Type B pancreatic cell (in vitro differentiated cells): ENCODE results near the gene TGM4. TPM values are rescaled to one million over a fixed set of nuclear protein-coding genes. Genes with fewer than 3 reads are reported as not detected.
A peak's percentile ranks its signal among the peaks of the same experiment; 100 is the strongest.
"Not testable (repeated sequence)": the region's sequence is repeated elsewhere in the genome, so short reads cannot be mapped to it uniquely, and the experiment has no call there.

Experiments
- DNase-seq: peaks from one replicate; pipeline ENCODE4 v3.0.0; 2021; ENCODE audit warnings: mixed read lengths; ENCODE audit not compliant: unreplicated experiment; ENCODE audit errors: extremely low spot score
- H3K27ac Mint-ChIP-seq: 2 replicates; pipeline ENCODE4 v1.8.0; 2021; ENCODE audit warnings: mild to moderate bottlenecking, mixed read lengths
- H3K27me3 Mint-ChIP-seq: 2 replicates; pipeline ENCODE4 v1.8.0; 2021; ENCODE audit warnings: mixed read lengths
- H3K36me3 Mint-ChIP-seq: 2 replicates; pipeline ENCODE4 v1.8.0; 2021; ENCODE audit warnings: mixed read lengths
- H3K4me1 Mint-ChIP-seq: one replicate; pipeline ENCODE4 v1.8.0; 2021; ENCODE audit warnings: mixed read lengths; ENCODE audit not compliant: unreplicated experiment
- H3K4me3 Mint-ChIP-seq: 2 replicates; pipeline ENCODE4 v1.8.0; 2021; ENCODE audit warnings: mild to moderate bottlenecking, mixed read lengths
- H3K9me3 Mint-ChIP-seq: 2 replicates; pipeline ENCODE4 v1.8.0; 2021; ENCODE audit warnings: mixed read lengths
- total RNA-seq: library from RNA; stranded (reverse); gene quantifications from 2 replicates; pipeline ENCODE4 v1.2.1, GENCODE V29; 2021; ENCODE audit warnings: low replicate concordance
- TF ChIP-seq, protein P1 (sequence below): fragments of 200-600 bp; sonication (generic); conservative IDR thresholded peaks from 2 replicates; pipeline ENCODE4 v1.5.0; 2021; ENCODE audit warnings: antibody characterized with exemption, mild to moderate bottlenecking

The TGM4 gene
- total RNA-seq, 1 donor from 2014 or later, result not detected

DNA sequence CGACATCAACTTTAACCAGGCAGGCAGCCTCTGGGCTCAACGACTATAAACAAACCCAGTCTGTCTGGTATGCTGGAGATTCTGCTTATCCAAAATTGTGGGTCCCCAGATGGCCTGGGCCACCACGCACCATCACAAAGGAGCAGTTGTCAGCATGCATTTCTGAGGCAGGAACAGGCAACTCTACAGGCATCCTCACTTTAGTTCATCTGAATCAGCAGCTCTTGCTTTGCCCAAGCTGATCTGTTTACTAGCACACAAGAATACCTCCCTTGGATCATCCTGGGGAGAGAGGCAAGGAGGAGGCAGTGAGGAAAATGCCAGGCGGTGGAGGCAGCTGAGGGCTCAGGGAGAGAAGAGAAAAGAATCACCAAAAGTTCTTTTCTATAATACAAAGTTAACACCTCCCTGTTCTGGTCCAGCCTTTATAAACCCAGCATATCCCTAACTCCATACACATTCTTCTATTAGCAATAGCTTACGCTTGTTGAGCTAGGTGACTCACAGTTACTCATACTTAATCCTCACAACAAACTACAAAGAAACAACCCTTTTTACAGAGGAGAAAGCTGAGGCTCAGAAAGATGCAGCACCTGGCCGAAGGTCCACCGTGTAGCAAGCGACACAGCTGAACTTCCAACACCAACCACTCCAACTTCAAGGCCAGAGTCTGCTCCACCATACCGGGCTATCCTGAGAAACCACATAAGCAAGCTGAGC lies 68.0 kb downstream of the TGM4 start:
- Mint-ChIP-seq H3K9me3 (no peaks in the 10 kb centered on the region), H3K27me3 (no peaks in the 10 kb centered on the region), H3K4me3 (no peak overlapping the region), H3K36me3 (peaks cover 13% of the 10 kb centered on the region), H3K27ac (no peak overlapping the region), H3K4me1 (no peaks in the 10 kb centered on the region)
- TF ChIP-seq, protein P1, sequence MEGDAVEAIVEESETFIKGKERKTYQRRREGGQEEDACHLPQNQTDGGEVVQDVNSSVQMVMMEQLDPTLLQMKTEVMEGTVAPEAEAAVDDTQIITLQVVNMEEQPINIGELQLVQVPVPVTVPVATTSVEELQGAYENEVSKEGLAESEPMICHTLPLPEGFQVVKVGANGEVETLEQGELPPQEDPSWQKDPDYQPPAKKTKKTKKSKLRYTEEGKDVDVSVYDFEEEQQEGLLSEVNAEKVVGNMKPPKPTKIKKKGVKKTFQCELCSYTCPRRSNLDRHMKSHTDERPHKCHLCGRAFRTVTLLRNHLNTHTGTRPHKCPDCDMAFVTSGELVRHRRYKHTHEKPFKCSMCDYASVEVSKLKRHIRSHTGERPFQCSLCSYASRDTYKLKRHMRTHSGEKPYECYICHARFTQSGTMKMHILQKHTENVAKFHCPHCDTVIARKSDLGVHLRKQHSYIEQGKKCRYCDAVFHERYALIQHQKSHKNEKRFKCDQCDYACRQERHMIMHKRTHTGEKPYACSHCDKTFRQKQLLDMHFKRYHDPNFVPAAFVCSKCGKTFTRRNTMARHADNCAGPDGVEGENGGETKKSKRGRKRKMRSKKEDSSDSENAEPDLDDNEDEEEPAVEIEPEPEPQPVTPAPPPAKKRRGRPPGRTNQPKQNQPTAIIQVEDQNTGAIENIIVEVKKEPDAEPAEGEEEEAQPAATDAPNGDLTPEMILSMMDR, result no peak
- DNase-seq, result no peak

DNA sequence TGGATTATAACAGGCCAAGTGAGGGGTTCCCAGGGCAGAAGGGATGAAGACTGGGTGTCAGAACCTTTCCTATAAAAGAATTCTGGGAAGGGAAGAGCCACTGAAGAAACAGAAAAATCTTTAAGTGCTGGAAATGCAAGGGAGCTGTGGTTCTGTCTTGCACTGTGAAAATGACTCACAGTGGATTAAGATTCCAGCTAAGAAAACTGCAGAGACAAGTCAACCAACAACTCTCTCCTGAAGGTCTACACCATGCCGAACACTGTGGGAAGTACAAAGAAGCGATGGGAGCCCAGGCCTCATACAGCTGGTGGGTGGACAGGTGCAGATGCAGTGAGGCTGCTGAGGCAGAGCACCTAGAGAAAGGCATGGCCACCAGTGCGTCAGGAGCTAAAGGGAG lies 73.8 kb downstream of the TGM4 start:
- H3K4me1 Mint-ChIP-seq, result peaks cover 7% of the 10 kb centered on the region
- H3K4me3 Mint-ChIP-seq, result no peak overlapping the region
- no peak for DNase-seq
- peaks cover 4% of the 10 kb centered on the region for H3K36me3 Mint-ChIP-seq
- peaks cover 4% of the 10 kb centered on the region for H3K9me3 Mint-ChIP-seq
- no peak overlapping the region for H3K27ac Mint-ChIP-seq
- no peaks in the 10 kb centered on the region for H3K27me3 Mint-ChIP-seq
- TF ChIP-seq, protein P1, result no peak

DNA sequence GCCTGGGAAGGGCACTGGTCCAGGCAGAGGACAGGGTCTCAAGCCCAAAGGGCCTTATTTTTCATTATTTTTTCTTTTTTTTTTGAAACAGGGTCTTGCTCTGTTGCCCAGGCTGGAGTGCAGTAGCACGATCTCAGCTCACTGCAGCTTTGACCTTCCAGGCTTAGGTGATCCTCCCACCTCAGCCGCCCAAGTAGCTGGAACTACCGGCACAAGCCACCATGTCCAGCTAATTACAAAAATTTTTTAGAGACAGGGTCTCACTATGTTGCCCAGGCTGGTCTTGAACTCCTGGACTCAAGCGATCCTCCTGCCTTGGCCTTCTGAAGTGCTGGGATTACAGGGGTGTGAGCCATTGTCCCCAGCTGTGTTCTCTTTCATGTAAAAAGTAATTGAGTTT lies 75.4 kb downstream of the TGM4 start:
- DNase-seq, H3K27ac Mint-ChIP-seq: not testable (repeated sequence)

DNA sequence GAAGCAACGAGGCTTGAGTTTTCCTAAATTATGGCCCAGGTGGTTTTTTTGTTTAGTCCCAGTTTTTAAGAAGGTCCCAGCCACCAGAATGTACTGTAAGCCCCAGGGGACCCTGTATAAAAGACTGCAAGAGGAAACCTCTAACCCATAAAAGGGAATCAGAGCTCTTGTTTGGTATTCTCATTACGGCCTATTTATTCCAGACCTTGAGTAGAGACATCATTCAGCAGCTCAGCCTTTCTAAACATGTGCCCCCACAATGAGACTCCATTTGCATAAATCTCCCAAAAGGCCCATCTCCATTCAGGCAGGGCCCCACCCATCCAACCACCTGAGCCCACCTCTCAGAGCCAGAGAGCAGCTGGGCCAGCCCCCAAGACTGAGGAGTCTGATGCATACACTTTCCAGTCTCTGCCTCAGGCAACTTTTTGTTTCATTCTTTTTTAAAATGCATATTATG lies 75.9 kb downstream of the TGM4 start:
- Mint-ChIP-seq H3K9me3 (peaks cover 4% of the 10 kb centered on the region), H3K36me3 (no peaks in the 10 kb centered on the region), H3K27me3 (no peaks in the 10 kb centered on the region), H3K4me1 (peaks cover 7% of the 10 kb centered on the region), H3K27ac (peak overlapping the region; percentile 27), H3K4me3 (no peak overlapping the region)
- no peak for DNase-seq
- TF ChIP-seq, protein P1, result no peak

More for the DNA sequence above, 75.4 kb downstream of the TGM4 start:
- H3K4me1 Mint-ChIP-seq, H3K27me3 Mint-ChIP-seq, H3K4me3 Mint-ChIP-seq, H3K36me3 Mint-ChIP-seq, H3K9me3 Mint-ChIP-seq: not testable (repeated sequence)

DNA sequence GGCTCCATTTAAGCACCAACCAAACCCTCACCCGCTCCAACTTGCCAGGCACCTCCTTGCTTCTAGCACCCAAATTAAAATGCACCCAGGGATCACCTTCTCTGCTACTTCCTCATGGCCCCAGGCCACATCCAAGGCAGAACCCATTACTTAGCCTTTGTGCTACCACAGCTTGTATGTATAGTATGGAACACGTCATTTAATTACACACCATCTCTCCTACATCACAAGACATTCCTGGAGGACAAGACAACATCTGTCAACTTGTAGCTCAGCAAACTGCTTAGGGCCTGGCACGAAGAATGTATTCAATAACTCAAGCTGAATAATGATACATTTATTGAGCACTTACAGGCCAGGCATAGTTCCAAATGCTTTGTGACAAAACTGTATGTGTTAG lies 78.3 kb downstream of the TGM4 start:
- Mint-ChIP-seq H3K27ac (peak overlapping the region; percentile 82), H3K4me1 (peaks cover 11% of the 10 kb centered on the region), H3K27me3 (no peaks in the 10 kb centered on the region), H3K36me3 (peaks cover 9% of the 10 kb centered on the region), H3K9me3 (peaks cover 4% of the 10 kb centered on the region), H3K4me3 (no peak overlapping the region)
- DNase-seq, result no peak
- TF ChIP-seq, protein P1, result no peak

DNA sequence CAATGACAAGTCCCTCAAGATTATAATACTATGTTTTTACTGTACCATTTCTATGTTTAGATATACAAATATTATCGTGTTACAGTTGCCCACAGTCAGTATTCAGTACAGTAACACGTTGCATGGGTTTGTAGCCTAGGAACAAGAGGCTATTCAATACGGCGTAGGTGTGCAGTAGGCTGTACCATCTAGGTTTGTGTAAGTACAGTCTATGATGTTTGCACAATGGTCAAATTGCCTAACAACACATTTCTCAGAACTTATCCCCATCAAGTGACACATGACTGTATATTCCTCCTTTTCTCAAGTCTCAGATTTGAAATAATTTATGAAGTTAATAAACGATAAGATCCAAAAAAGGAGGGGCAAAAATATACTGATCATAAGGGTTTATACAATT lies 79.9 kb downstream of the TGM4 start:
- Mint-ChIP-seq H3K9me3 (peaks cover 4% of the 10 kb centered on the region), H3K36me3 (peaks cover 11% of the 10 kb centered on the region), H3K27ac (no peak overlapping the region), H3K27me3 (no peaks in the 10 kb centered on the region), H3K4me3 (no peak overlapping the region), H3K4me1 (peaks cover 11% of the 10 kb centered on the region)
- TF ChIP-seq, protein P1, result no peak
- no peak for DNase-seq
